Keratinocyte (primary cell): ENCODE data around the gene RAET1G. TPM values are rescaled to one million over a fixed set of nuclear protein-coding genes. Genes with fewer than 3 reads are reported as not detected.
"Not testable (repeated sequence)": the region's sequence is repeated elsewhere in the genome, so short reads cannot be mapped to it uniquely, and the experiment has no call there.

Source experiments
- DNase-seq: peaks from one replicate; pipeline ENCODE4 v3.0.0-alpha.2; 2011; ENCODE audit warnings: low read depth, missing footprints, low spot score
- FAIRE-seq: peaks from 2 replicates; lab custom pipeline; 2011; peaks lifted over from hg19 to GRCh38; lab: Jason Lieb, UNC
- H2AFZ ChIP-seq: 2 replicates; pipeline ENCODE4 v1.6.0; 2012; ENCODE audit warnings: low read length, control low read depth, inconsistent platforms; ENCODE audit not compliant: control insufficient read depth
- H3K27ac ChIP-seq: 2 replicates; pipeline ENCODE4 v1.5.1; 2011; ENCODE audit warnings: low read length; ENCODE audit not compliant: control insufficient read depth, insufficient read depth
- H3K27me3 ChIP-seq: 3 replicates; pipeline ENCODE4 v1.6.0; 2011; ENCODE audit warnings: low read length; ENCODE audit not compliant: control insufficient read depth, insufficient read depth; ENCODE audit errors: extremely low read depth
- H3K36me3 ChIP-seq, 2 experiments: 2 replicates in 1 of 2; 3 replicates in 1 of 2; pipeline ENCODE4 v1.5.1; 2011; ENCODE audit warnings: low read length in 2 of 2, mild to moderate bottlenecking in 1 of 2; ENCODE audit not compliant: control insufficient read depth in 2 of 2, insufficient read depth in 2 of 2; ENCODE audit errors: extremely low read depth in 1 of 2
- H3K4me1 ChIP-seq: 3 replicates; pipeline ENCODE4 v1.5.1; 2011; ENCODE audit warnings: low read length; ENCODE audit not compliant: control insufficient read depth, insufficient read depth; ENCODE audit errors: extremely low read depth
- H3K4me2 ChIP-seq: 3 replicates; pipeline ENCODE4 v1.6.0; 2011; ENCODE audit warnings: low read depth, low read length; ENCODE audit not compliant: control insufficient read depth, insufficient read depth; ENCODE audit errors: extremely low read depth
- H3K4me3 ChIP-seq, 3 experiments: fragments of 200-600 bp in 1 of 3; sonication (generic) in 1 of 3; 2 replicates in 2 of 3; 3 replicates in 1 of 3; pipeline ENCODE4 v1.5.1; 2011 to 2016; ENCODE audit warnings: low read length in 3 of 3, mild to moderate bottlenecking in 3 of 3, control low read depth in 2 of 3, inconsistent platforms in 1 of 3, low read depth in 1 of 3, mixed read lengths in 1 of 3, mixed run types in 1 of 3, moderate library complexity in 1 of 3; ENCODE audit not compliant: control insufficient read depth in 2 of 3, insufficient read depth in 2 of 3; ENCODE audit errors: extremely low read depth in 1 of 3
- H3K79me2 ChIP-seq: 2 replicates; pipeline ENCODE4 v1.6.0; 2012; ENCODE audit warnings: low read length; ENCODE audit not compliant: control insufficient read depth, insufficient read depth
- H3K9ac ChIP-seq: 3 replicates; pipeline ENCODE4 v1.6.0; 2011; ENCODE audit warnings: low read length; ENCODE audit not compliant: control insufficient read depth, insufficient read depth; ENCODE audit errors: extremely low read depth
- H3K9me1 ChIP-seq: 3 replicates; pipeline ENCODE4 v1.6.0; 2011; ENCODE audit warnings: low read length; ENCODE audit not compliant: control insufficient read depth, insufficient read depth; ENCODE audit errors: extremely low read depth
- H3K9me3 ChIP-seq: 2 replicates; pipeline ENCODE4 v1.5.1; 2012; ENCODE audit warnings: low read depth, low read length; ENCODE audit not compliant: control insufficient read depth
- H4K20me1 ChIP-seq: 3 replicates; pipeline ENCODE4 v1.6.0; 2011; ENCODE audit warnings: low read length; ENCODE audit not compliant: control insufficient read depth, insufficient read depth; ENCODE audit errors: extremely low read depth
- EZH2 ChIP-seq: IDR thresholded peaks from one replicate; pipeline ENCODE4 v1.6.1; 2012; ENCODE audit warnings: inconsistent platforms, mild to moderate bottlenecking, low read length, moderate library complexity
- dilution Hi-C: fragments of 300-500 bp; cut with MboI; formaldehyde crosslinking; loops from one replicate; pipeline ENCODE4 v1.7.0; 2020; ENCODE audit warnings: low sequenced_read_pairs; ENCODE audit not compliant: extremely low pct_ligation_motif_present
- polyA plus RNA-seq, 5 experiments: library from polyadenylated mRNA; depleted of rRNA in 3 of 5; stranded (reverse) in 3 of 5; stranded (forward) in 1 of 5; unstranded in 1 of 5; fragments of >200 nt; gene quantifications; 1 replicate in 1 of 5; 2 replicates in 3 of 5; 3 replicates in 1 of 5; pipeline versions ENCODE4 v1.2.1 to v1.2.3, GENCODE V29; 2011 to 2012; ENCODE audit warnings: missing spikeins in 2 of 5, low read depth in 1 of 5, low replicate concordance in 1 of 5
- TF ChIP-seq, protein P1 (sequence below), 3 experiments: IDR thresholded peaks in 1 of 3; conservative IDR thresholded peaks in 1 of 3; optimal IDR thresholded peaks in 1 of 3; 2 replicates in 2 of 3; 3 replicates in 1 of 3; pipeline versions ENCODE3 to v1.5.1; 2011; ENCODE audit warnings: low read length in 3 of 3, mild to moderate bottlenecking in 3 of 3, moderate library complexity in 2 of 3, control low read depth in 1 of 3, inconsistent platforms in 1 of 3; ENCODE audit not compliant: insufficient read depth in 2 of 3; ENCODE audit errors: extremely low read depth in 1 of 3

Gene RAET1G
- polyA plus RNA-seq, 1 donor (not counting 4 experiments of a cell fraction or from before 2014, with no cell fraction given), result 16.4 TPM

DNA sequence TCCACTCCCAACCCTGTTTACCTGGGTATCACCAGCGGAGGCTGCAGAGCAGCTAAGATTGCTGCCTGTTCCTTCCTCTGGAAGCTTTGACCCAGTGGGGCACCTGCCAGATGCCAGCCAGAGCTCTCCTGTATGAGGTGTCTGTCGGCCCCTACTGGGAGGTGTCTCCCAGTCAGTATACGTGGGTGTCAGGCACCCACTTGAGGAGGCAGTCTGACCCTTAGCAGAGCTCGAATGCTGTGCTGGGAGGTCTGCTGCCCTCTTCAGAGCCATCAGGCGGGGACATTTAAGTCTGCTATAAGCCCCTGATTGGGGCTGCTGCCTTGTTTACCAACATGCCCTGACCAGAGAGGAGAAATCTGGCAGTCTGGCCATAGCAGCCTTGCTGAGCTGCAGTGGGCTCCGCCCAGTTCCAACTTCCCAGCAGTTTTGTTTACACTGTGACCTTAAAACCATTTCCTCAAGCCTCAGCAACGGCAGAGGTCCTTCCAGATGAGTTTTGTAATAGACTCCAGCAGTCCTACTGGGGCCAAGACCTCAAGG is 27.8 kb downstream of the RAET1G start:
- H3K79me2 ChIP-seq, result no peaks in the 10 kb centered on the region
- FAIRE-seq, result no peak
- H3K27ac ChIP-seq, result no peak overlapping the region
- no peaks in the 10 kb centered on the region for H4K20me1 ChIP-seq
- peak overlapping the region; percentile 57 for H3K4me2 ChIP-seq
- H3K9ac ChIP-seq, result no peak overlapping the region
- no peak for DNase-seq
- TF ChIP-seq EZH2, result no peak
- TF ChIP-seq, protein P1, sequence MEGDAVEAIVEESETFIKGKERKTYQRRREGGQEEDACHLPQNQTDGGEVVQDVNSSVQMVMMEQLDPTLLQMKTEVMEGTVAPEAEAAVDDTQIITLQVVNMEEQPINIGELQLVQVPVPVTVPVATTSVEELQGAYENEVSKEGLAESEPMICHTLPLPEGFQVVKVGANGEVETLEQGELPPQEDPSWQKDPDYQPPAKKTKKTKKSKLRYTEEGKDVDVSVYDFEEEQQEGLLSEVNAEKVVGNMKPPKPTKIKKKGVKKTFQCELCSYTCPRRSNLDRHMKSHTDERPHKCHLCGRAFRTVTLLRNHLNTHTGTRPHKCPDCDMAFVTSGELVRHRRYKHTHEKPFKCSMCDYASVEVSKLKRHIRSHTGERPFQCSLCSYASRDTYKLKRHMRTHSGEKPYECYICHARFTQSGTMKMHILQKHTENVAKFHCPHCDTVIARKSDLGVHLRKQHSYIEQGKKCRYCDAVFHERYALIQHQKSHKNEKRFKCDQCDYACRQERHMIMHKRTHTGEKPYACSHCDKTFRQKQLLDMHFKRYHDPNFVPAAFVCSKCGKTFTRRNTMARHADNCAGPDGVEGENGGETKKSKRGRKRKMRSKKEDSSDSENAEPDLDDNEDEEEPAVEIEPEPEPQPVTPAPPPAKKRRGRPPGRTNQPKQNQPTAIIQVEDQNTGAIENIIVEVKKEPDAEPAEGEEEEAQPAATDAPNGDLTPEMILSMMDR (optimal IDR thresholded peaks at IDR 0.05 in 1 of 3, IDR thresholded peaks at IDR 0.05 in 1 of 3, conservative IDR thresholded peaks at IDR 0.05 in 1 of 3; ENCODE audit: extremely low read depth in 1 of 3, insufficient read depth in 2 of 3, low read length in 3 of 3), result no peak
- H3K4me1 ChIP-seq, result peaks cover 57% of the 10 kb centered on the region
- H3K36me3 ChIP-seq, result no peaks in the 10 kb centered on the region
- H3K27me3 ChIP-seq, result no peaks in the 10 kb centered on the region
- no peak overlapping the region for H2AFZ ChIP-seq
- no peaks in the 10 kb centered on the region for H3K9me1 ChIP-seq
- dilution Hi-C loops, result no loop called here
- H3K4me3 ChIP-seq, result no peak overlapping the region
- H3K9me3 ChIP-seq, result no peaks in the 10 kb centered on the region

DNA sequence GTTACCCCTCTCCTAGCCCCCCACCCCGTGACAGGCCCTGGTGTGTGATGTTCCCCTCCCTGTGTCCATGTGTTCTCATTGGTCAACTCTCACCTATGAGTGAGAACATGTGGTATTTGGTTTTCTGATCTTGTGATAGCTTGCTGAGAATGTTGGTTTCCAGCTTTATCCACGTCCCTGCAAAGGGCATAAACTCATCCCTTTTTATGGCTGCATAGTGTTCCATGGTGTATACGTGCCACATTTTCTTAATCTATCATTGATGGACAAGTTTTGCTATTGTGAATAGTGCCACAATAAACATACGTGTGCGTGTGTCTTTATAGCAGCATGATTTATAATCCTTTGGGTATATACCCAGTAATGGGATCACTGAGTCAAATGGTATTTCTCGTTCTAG is 31.1 kb downstream of the RAET1G start:
- H3K27ac ChIP-seq, FAIRE-seq, H3K79me2 ChIP-seq, H3K36me3 ChIP-seq, H3K9me1 ChIP-seq, H2AFZ ChIP-seq, H3K4me3 ChIP-seq, H3K27me3 ChIP-seq, H3K4me2 ChIP-seq, H4K20me1 ChIP-seq, H3K9me3 ChIP-seq, DNase-seq, H3K9ac ChIP-seq, dilution Hi-C loops: not testable (repeated sequence)
- H3K4me1 ChIP-seq, result peaks cover 62% of the 10 kb centered on the region

DNA sequence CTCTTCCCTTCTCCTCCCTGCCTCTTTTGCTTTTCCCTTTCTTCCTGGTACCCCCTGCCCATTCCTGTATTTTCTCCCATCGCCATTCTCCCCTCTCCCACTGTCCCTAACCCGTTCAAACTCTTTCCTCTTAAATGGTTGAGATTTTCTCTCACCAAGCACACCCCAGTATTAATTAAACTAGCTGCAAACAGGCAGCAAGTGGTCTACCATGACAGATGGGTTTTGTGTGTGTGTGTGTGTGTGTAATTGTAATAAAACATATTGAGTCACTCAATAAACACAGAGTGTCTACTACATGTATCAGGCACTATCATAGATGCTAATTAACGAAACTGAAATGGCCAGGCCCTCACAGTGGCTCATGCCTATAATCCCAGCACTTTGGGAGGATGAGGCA is 31.7 kb downstream of the RAET1G start:
- H3K27ac ChIP-seq, result peak overlapping the region; percentile 91
- no peak overlapping the region for H3K4me3 ChIP-seq
- H3K4me2 ChIP-seq, result peak overlapping the region; percentile 91

More for the DNA sequence above, 31.7 kb downstream of the RAET1G start:
- Histone ChIP-seq H3K36me3 (no peaks in the 10 kb centered on the region), H2AFZ (peak overlapping the region; percentile 4), H3K9me3 (no peaks in the 10 kb centered on the region), H3K79me2 (no peaks in the 10 kb centered on the region), H4K20me1 (no peaks in the 10 kb centered on the region), H3K9ac (peak overlapping the region; percentile 57), H3K9me1 (no peaks in the 10 kb centered on the region), H3K4me1 (peaks cover 61% of the 10 kb centered on the region), H3K27me3 (no peaks in the 10 kb centered on the region)
- no peak for DNase-seq
- dilution Hi-C loops, result no loop called here
- no peak for TF ChIP-seq EZH2
- TF ChIP-seq, protein P1 (optimal IDR thresholded peaks at IDR 0.05 in 1 of 3, IDR thresholded peaks at IDR 0.05 in 1 of 3, conservative IDR thresholded peaks at IDR 0.05 in 1 of 3; ENCODE audit: extremely low read depth in 1 of 3, insufficient read depth in 2 of 3, low read length in 3 of 3), result no peak
- no peak for FAIRE-seq
